Keratinocyte (primary cell): ENCODE measurements around the gene FAM135A.

ENCODE experiments used
- CTCF ChIP-seq, 3 experiments: IDR thresholded peaks in 1 of 3; conservative IDR thresholded peaks in 1 of 3; optimal IDR thresholded peaks in 1 of 3; 2 replicates in 2 of 3; 3 replicates in 1 of 3; pipeline versions ENCODE3 to v1.5.1; 2011; ENCODE audit warnings: low read length in 3 of 3, mild to moderate bottlenecking in 3 of 3, moderate library complexity in 2 of 3, control low read depth in 1 of 3, inconsistent platforms in 1 of 3; ENCODE audit not compliant: insufficient read depth in 2 of 3; ENCODE audit errors: extremely low read depth in 1 of 3
- EZH2 ChIP-seq: IDR thresholded peaks from one replicate; pipeline ENCODE4 v1.6.1; 2012; ENCODE audit warnings: inconsistent platforms, mild to moderate bottlenecking, low read length, moderate library complexity

GRCh38 chr6:70363741-70364493 lies 49.4 kb upstream of the FAM135A start:
- TF ChIP-seq CTCF (optimal IDR thresholded peaks at IDR 0.05 in 1 of 3, IDR thresholded peaks at IDR 0.05 in 1 of 3, conservative IDR thresholded peaks at IDR 0.05 in 1 of 3; ENCODE audit: extremely low read depth in 1 of 3, insufficient read depth in 2 of 3, low read length in 3 of 3), result no peak
- no peak for TF ChIP-seq EZH2
